Neural cell (in vitro differentiated cells): ENCODE data around the gene IRF2BPL.

Source experiments
- EP300 ChIP-seq: fragments of 450-650 bp; conservative IDR thresholded peaks from 2 replicates; pipeline ENCODE4 v1.6.1; 2014; ENCODE audit warnings: antibody characterized with exemption, mild to moderate bottlenecking, moderate library complexity; ENCODE audit not compliant: poor library complexity, severe bottlenecking
- EZH2 ChIP-seq: fragments of 200-600, 300-800 bp; shearing (Covaris generic), sonication (generic); IDR thresholded peaks from 2 replicates; pipeline ENCODE4 v1.6.1; 2014; ENCODE audit warnings: antibody characterized with exemption, low read length, borderline replicate concordance, mild to moderate bottlenecking; ENCODE audit not compliant: insufficient read depth, poor library complexity, severe bottlenecking
- MXI1 ChIP-seq: fragments of 450-650 bp; conservative IDR thresholded peaks from 2 replicates; pipeline ENCODE4 v1.6.1; 2014; ENCODE audit warnings: antibody characterized with exemption, mild to moderate bottlenecking; ENCODE audit not compliant: poor library complexity, severe bottlenecking
- POLR2AphosphoS5 ChIP-seq: IDR thresholded peaks from 2 replicates; pipeline ENCODE4 v1.6.1; 2012
- RAD21 ChIP-seq: fragments of 450-650 bp; conservative IDR thresholded peaks from 2 replicates; pipeline ENCODE4 v1.6.1; 2014; ENCODE audit warnings: antibody characterized with exemption, mild to moderate bottlenecking, moderate library complexity
- SMC3 ChIP-seq: fragments of 450-650 bp; conservative IDR thresholded peaks from 2 replicates; pipeline ENCODE4 v1.6.1; 2014; ENCODE audit warnings: antibody characterized with exemption, mild to moderate bottlenecking, moderate library complexity; ENCODE audit not compliant: poor library complexity
- TAF1 ChIP-seq: IDR thresholded peaks from 2 replicates; pipeline ENCODE4 v1.6.1; 2012; ENCODE audit warnings: low read depth
- TF ChIP-seq, protein P1 (sequence below): fragments of 450-650 bp; IDR thresholded peaks from 2 replicates; pipeline ENCODE4 v1.5.1; 2014; ENCODE audit warnings: antibody characterized with exemption, mild to moderate bottlenecking, moderate library complexity; ENCODE audit not compliant: poor library complexity, severe bottlenecking

DNA sequence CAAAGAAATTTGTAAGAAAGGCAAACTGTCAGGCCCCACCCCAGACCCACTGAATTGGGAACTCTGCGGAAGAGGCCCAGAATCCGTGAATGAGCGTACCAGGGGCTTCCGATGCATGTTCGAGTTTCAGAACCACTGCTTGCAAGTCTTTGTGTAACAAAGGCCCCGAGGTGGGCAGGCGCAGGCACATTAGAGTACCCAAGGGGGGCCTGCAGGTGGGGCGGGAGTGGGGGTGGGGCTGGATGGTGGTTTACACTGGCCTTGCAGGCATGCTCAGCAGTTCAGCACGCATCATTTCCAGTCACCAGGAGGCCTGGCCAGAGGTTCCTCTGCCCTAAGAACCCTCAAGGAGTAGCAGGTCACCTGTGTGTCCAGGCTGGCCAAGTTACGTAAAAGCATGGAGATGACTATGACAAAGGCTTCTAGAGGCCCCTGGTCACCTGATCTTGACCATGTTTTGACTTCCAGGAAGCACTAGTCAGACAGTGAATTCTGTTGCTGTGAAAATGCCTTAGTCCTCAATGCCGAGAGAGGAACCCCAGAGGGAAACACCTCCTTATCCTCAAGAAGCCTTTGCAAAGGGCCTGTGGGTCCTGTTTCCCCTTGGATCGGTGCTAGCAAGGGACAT, 33.2 kb upstream of the IRF2BPL start:
- TF ChIP-seq, protein P1, sequence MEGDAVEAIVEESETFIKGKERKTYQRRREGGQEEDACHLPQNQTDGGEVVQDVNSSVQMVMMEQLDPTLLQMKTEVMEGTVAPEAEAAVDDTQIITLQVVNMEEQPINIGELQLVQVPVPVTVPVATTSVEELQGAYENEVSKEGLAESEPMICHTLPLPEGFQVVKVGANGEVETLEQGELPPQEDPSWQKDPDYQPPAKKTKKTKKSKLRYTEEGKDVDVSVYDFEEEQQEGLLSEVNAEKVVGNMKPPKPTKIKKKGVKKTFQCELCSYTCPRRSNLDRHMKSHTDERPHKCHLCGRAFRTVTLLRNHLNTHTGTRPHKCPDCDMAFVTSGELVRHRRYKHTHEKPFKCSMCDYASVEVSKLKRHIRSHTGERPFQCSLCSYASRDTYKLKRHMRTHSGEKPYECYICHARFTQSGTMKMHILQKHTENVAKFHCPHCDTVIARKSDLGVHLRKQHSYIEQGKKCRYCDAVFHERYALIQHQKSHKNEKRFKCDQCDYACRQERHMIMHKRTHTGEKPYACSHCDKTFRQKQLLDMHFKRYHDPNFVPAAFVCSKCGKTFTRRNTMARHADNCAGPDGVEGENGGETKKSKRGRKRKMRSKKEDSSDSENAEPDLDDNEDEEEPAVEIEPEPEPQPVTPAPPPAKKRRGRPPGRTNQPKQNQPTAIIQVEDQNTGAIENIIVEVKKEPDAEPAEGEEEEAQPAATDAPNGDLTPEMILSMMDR = no peak
- no peak for TF ChIP-seq EZH2
- TF ChIP-seq EP300 = no peak
- TF ChIP-seq POLR2AphosphoS5 = no peak
- no peak for TF ChIP-seq MXI1
- no peak for TF ChIP-seq SMC3
- TF ChIP-seq TAF1 = no peak
- no peak for TF ChIP-seq RAD21
